Measurements from ENCODE around the gene ZNF385B.

GRCh38 chr2:179855673-179856072, 5.7 kb downstream of the ZNF385B start:
- TF ChIP-seq POLR2A (IDR thresholded peaks at IDR 0.05; ENCODE audit: low read depth, low read length) (no peak), TAF1 (IDR thresholded peaks at IDR 0.05; ENCODE audit: borderline replicate concordance, low read depth, low read length) (no peak), POLR2AphosphoS5 (IDR thresholded peaks at IDR 0.05; ENCODE audit: low read depth, low read length) (no peak)
